A549 treated with ZK216348 at 1 μM for 4 hours (cell line): ENCODE results near the gene PDE8A. TPM values are rescaled to one million over a fixed set of nuclear protein-coding genes. Genes with fewer than 3 reads are reported as not detected.

ENCODE experiments used
- total RNA-seq: library from RNA; stranded (reverse); fragments of 200-300 nt; extraction: Qiagen RNA extraction; gene quantifications from 5 replicates; pipeline ENCODE4 v1.2.3, GENCODE V29; 2022; ENCODE audit warnings: low read depth

The PDE8A gene, protein sequence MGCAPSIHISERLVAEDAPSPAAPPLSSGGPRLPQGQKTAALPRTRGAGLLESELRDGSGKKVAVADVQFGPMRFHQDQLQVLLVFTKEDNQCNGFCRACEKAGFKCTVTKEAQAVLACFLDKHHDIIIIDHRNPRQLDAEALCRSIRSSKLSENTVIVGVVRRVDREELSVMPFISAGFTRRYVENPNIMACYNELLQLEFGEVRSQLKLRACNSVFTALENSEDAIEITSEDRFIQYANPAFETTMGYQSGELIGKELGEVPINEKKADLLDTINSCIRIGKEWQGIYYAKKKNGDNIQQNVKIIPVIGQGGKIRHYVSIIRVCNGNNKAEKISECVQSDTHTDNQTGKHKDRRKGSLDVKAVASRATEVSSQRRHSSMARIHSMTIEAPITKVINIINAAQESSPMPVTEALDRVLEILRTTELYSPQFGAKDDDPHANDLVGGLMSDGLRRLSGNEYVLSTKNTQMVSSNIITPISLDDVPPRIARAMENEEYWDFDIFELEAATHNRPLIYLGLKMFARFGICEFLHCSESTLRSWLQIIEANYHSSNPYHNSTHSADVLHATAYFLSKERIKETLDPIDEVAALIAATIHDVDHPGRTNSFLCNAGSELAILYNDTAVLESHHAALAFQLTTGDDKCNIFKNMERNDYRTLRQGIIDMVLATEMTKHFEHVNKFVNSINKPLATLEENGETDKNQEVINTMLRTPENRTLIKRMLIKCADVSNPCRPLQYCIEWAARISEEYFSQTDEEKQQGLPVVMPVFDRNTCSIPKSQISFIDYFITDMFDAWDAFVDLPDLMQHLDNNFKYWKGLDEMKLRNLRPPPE
- 24.1 to 31.6 TPM (median 28.0 TPM) in 5 replicates for total RNA-seq

DNA sequence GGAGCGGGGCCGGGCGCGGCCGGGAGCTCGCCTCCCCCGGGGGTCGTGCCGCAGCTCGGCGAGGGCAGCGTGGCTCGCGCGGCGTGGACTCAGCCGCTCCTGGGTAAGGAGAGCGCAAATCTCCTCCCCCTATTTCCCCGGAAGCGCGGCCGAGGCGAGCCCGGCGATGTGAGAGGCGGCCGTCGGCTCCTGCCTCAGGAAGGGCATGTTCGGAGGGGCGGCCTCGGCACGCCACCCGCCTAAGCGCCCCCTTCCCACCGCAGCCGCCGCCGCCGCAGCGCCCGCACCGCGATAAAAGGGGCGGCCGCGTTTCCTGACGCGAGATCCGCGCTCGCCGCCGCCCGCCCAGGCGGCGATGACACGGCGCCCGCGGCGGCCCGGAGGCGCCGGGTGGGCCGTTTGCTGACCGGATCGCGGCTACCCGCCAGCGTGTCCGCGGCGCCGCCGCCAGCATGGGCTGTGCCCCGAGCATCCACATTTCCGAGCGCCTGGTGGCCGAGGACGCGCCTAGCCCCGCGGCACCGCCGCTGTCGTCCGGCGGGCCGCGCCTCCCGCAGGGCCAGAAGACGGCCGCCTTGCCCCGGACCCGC lies at the start of gene PDE8A:
Gene PDE8A, plus strand, starts transcription at position 146 of the 590 bp plus-strand sequence. Its CDS starts 307 bp downstream, at position 453.

Other genes with a start within 250 kb of the PDE8A start
- gene ZNF592, start 233.3 kb upstream of the PDE8A start, total RNA-seq, result 13.1 to 24.0 TPM (median 21.2 TPM) in 5 replicates
- gene ALPK3, start 164.5 kb upstream of the PDE8A start, total RNA-seq, result 0.12 to 0.31 TPM (median 0.18 TPM) in 4 of 5 replicates, not detected in the other
- gene SLC28A1, start 97.2 kb upstream of the PDE8A start, total RNA-seq, result 0.06 TPM in 1 of 5 replicates, not detected in the others